Measurements from ENCODE around the gene CHPF.

CHPF gene

GRCh38 chr2:219510512-219511135, 33.0 kb downstream of the CHPF start:
- no peak for DNase-seq

GRCh38 chr2:219509780-219510511, 33.7 kb downstream of the CHPF start:
- no peak for DNase-seq

- DNase-seq, result no peak
Measured at GRCh38 chr2:219508971-219509779, 34.4 kb downstream of the CHPF start.

- DNase-seq, result no peak
Measured at GRCh38 chr2:219508444-219508734, 35.2 kb downstream of the CHPF start.

- DNase-seq, result no peak
Measured at GRCh38 chr2:219507581-219508443, 35.8 kb downstream of the CHPF start.

GRCh38 chr2:219506802-219507526, 36.6 kb downstream of the CHPF start:
- no peak for DNase-seq

- no peak for DNase-seq
Measured at GRCh38 chr2:219506153-219506801, 37.3 kb downstream of the CHPF start.

- no peak for DNase-seq
Measured at GRCh38 chr2:219505585-219505984, 38.0 kb downstream of the CHPF start.

GRCh38 chr2:219502618-219503017, 41.0 kb downstream of the CHPF start:
- DNase-seq, result no peak

GRCh38 chr2:219501849-219502248, 41.8 kb downstream of the CHPF start:
- DNase-seq, result no peak

- no peak for DNase-seq
Measured at GRCh38 chr2:219500135-219500534, 43.5 kb downstream of the CHPF start.

GRCh38 chr2:219499555-219499954, 44.1 kb downstream of the CHPF start:
- no peak for DNase-seq

GRCh38 chr2:219499058-219499307, 44.6 kb downstream of the CHPF start:
- DNase-seq, result no peak

GRCh38 chr2:219498280-219499057, 45.1 kb downstream of the CHPF start, which contains the start of gene GMPPA:
TSS of gene GMPPA (plus strand) at chr2:219498891. CDS start at chr2:219499976, 1,085 bp downstream.
- peak; percentile 88 for DNase-seq

GRCh38 chr2:219497495-219498279, 45.9 kb downstream of the CHPF start:
- DNase-seq, result no peak

GRCh38 chr2:219496825-219497494, 46.6 kb downstream of the CHPF start:
- DNase-seq, result no peak

- no peak for DNase-seq
Measured at GRCh38 chr2:219496247-219496824, 47.3 kb downstream of the CHPF start.

- DNase-seq, result no peak
Measured at GRCh38 chr2:219495531-219496122, 48.0 kb downstream of the CHPF start.

GRCh38 chr2:219494952-219495530, 48.6 kb downstream of the CHPF start:
- no peak for DNase-seq

Measured in NCI-H2081 treated with DMSO at 0.1 percent for 48 hours (cell line).